ACC112 (cell line): ENCODE results near the gene EIF4E1B.

Experiments used
- H2AFZ ChIP-seq: fragments of 200-600 bp; sonication (generic); one replicate; pipeline ENCODE4 v1.6.0; 2017; ENCODE audit warnings: antibody characterized with exemption, low read length; ENCODE audit not compliant: unreplicated experiment
- H3K27ac ChIP-seq: fragments of 200-600 bp; sonication (generic); 2 replicates; pipeline ENCODE4 v1.5.1; 2014; ENCODE audit warnings: low read depth, mild to moderate bottlenecking, antibody characterized with exemption, low read length, moderate library complexity
- H3K27me3 ChIP-seq: fragments of 200-600 bp; sonication (generic); 2 replicates; pipeline ENCODE4 v1.6.1; 2014; ENCODE audit warnings: mild to moderate bottlenecking, antibody characterized with exemption, low read length, moderate library complexity, mixed read lengths; ENCODE audit not compliant: insufficient read depth
- H3K36me3 ChIP-seq: fragments of 200-600 bp; sonication (generic); 2 replicates; pipeline ENCODE4 v1.6.1; 2016; ENCODE audit warnings: mild to moderate bottlenecking, antibody characterized with exemption, low read length, moderate library complexity, mixed read lengths; ENCODE audit not compliant: insufficient read depth
- H3K4me1 ChIP-seq: fragments of 200-600 bp; sonication (generic); one replicate; pipeline ENCODE4 v1.6.1; 2016; ENCODE audit warnings: low read length, mixed read lengths; ENCODE audit not compliant: insufficient read depth, unreplicated experiment, control insufficient read depth
- H3K4me3 ChIP-seq: fragments of 200-600 bp; sonication (generic); 2 replicates; pipeline ENCODE4 v1.5.1; 2014; ENCODE audit warnings: mild to moderate bottlenecking, low read depth, low read length
- H3K79me2 ChIP-seq: fragments of 200-600 bp; sonication (generic); one replicate; pipeline ENCODE4 v1.6.0; 2016; ENCODE audit warnings: low read length; ENCODE audit not compliant: control insufficient read depth, unreplicated experiment, insufficient read depth

The EIF4E1B gene

GRCh38 chr5:176619203-176619568 is 11.3 kb upstream of the EIF4E1B start:
- Histone ChIP-seq H2AFZ (peak overlapping the region; percentile 24), H3K79me2 (no peaks in the 10 kb centered on the region), H3K36me3 (no peaks in the 10 kb centered on the region), H3K27me3 (peaks cover 26% of the 10 kb centered on the region), H3K27ac (no peak overlapping the region), H3K4me1 (peaks cover 25% of the 10 kb centered on the region), H3K4me3 (peak overlapping the region; percentile 60)

GRCh38 chr5:176619569-176620332 is 10.7 kb upstream of the EIF4E1B start:
- peaks cover 21% of the 10 kb centered on the region for H3K4me1 ChIP-seq
- H3K4me3 ChIP-seq, result peak overlapping the region; percentile 60
- H3K79me2 ChIP-seq, result no peaks in the 10 kb centered on the region
- H3K27ac ChIP-seq, result no peak overlapping the region
- H3K27me3 ChIP-seq, result peaks cover 27% of the 10 kb centered on the region
- H2AFZ ChIP-seq, result peak overlapping the region; percentile 9
- no peaks in the 10 kb centered on the region for H3K36me3 ChIP-seq

GRCh38 chr5:176620333-176620981 is 10.0 kb upstream of the EIF4E1B start:
- Histone ChIP-seq H3K36me3 (no peaks in the 10 kb centered on the region), H3K4me1 (peaks cover 14% of the 10 kb centered on the region), H3K4me3 (peak overlapping the region; percentile 60), H3K27ac (no peak overlapping the region), H2AFZ (peak overlapping the region; percentile 9), H3K27me3 (peaks cover 32% of the 10 kb centered on the region), H3K79me2 (no peaks in the 10 kb centered on the region)

- no peak overlapping the region for H3K4me3 ChIP-seq
- no peak overlapping the region for H3K27ac ChIP-seq
- H2AFZ ChIP-seq, result no peak overlapping the region
- H3K36me3 ChIP-seq, result no peaks in the 10 kb centered on the region
- H3K79me2 ChIP-seq, result no peaks in the 10 kb centered on the region
- H3K4me1 ChIP-seq, result peaks cover 6% of the 10 kb centered on the region
- H3K27me3 ChIP-seq, result peaks cover 35% of the 10 kb centered on the region
Measured at GRCh38 chr5:176621661-176622079, 8.8 kb upstream of the EIF4E1B start.

- H2AFZ ChIP-seq, result no peak overlapping the region
- H3K4me3 ChIP-seq, result no peak overlapping the region
- H3K4me1 ChIP-seq, result peaks cover 6% of the 10 kb centered on the region
- H3K27ac ChIP-seq, result no peak overlapping the region
- no peaks in the 10 kb centered on the region for H3K36me3 ChIP-seq
- H3K79me2 ChIP-seq, result no peaks in the 10 kb centered on the region
- peaks cover 38% of the 10 kb centered on the region for H3K27me3 ChIP-seq
Measured at GRCh38 chr5:176624142-176624541, 6.3 kb upstream of the EIF4E1B start.

GRCh38 chr5:176624938-176625337 is 5.5 kb upstream of the EIF4E1B start:
- H3K36me3 ChIP-seq, result no peaks in the 10 kb centered on the region
- no peak overlapping the region for H2AFZ ChIP-seq
- no peaks in the 10 kb centered on the region for H3K79me2 ChIP-seq
- no peak overlapping the region for H3K27ac ChIP-seq
- no peak overlapping the region for H3K4me3 ChIP-seq
- H3K27me3 ChIP-seq, result peaks cover 40% of the 10 kb centered on the region
- peaks cover 2% of the 10 kb centered on the region for H3K4me1 ChIP-seq

- no peak overlapping the region for H3K27ac ChIP-seq
- H3K79me2 ChIP-seq, result no peaks in the 10 kb centered on the region
- H3K36me3 ChIP-seq, result no peaks in the 10 kb centered on the region
- H2AFZ ChIP-seq, result no peak overlapping the region
- peaks cover 41% of the 10 kb centered on the region for H3K27me3 ChIP-seq
- peaks cover 4% of the 10 kb centered on the region for H3K4me1 ChIP-seq
- H3K4me3 ChIP-seq, result no peak overlapping the region
Measured at GRCh38 chr5:176625512-176625911, 5.0 kb upstream of the EIF4E1B start.

- no peak overlapping the region for H3K27ac ChIP-seq
- H2AFZ ChIP-seq, result no peak overlapping the region
- H3K79me2 ChIP-seq, result no peaks in the 10 kb centered on the region
- H3K4me1 ChIP-seq, result peaks cover 4% of the 10 kb centered on the region
- no peak overlapping the region for H3K4me3 ChIP-seq
- H3K36me3 ChIP-seq, result no peaks in the 10 kb centered on the region
- peaks cover 41% of the 10 kb centered on the region for H3K27me3 ChIP-seq
Measured at GRCh38 chr5:176625966-176626875, 4.3 kb upstream of the EIF4E1B start.

GRCh38 chr5:176626876-176627236 is 3.6 kb upstream of the EIF4E1B start:
- H3K4me3 ChIP-seq, result no peak overlapping the region
- no peak overlapping the region for H2AFZ ChIP-seq
- H3K27me3 ChIP-seq, result peaks cover 46% of the 10 kb centered on the region
- no peaks in the 10 kb centered on the region for H3K36me3 ChIP-seq
- no peak overlapping the region for H3K27ac ChIP-seq
- H3K79me2 ChIP-seq, result no peaks in the 10 kb centered on the region
- H3K4me1 ChIP-seq, result peaks cover 4% of the 10 kb centered on the region

- peaks cover 4% of the 10 kb centered on the region for H3K4me1 ChIP-seq
- no peak overlapping the region for H3K27ac ChIP-seq
- no peak overlapping the region for H3K4me3 ChIP-seq
- no peak overlapping the region for H2AFZ ChIP-seq
- no peaks in the 10 kb centered on the region for H3K36me3 ChIP-seq
- peaks cover 53% of the 10 kb centered on the region for H3K27me3 ChIP-seq
- no peaks in the 10 kb centered on the region for H3K79me2 ChIP-seq
Measured at GRCh38 chr5:176627582-176627981, 2.9 kb upstream of the EIF4E1B start.
